Measurements from ENCODE around the gene STPG2.

The STPG2 gene

GRCh38 chr4:98092833-98093439, 50.3 kb downstream of the STPG2 start:
- no peak for DNase-seq

GRCh38 chr4:98081936-98082335, 61.3 kb downstream of the STPG2 start:
- DNase-seq, result no peak

- no peak for DNase-seq
These were observed 74.8 kb downstream of the STPG2 start for GRCh38 chr4:98068495-98068894.

GRCh38 chr4:98055800-98056501, 87.3 kb downstream of the STPG2 start:
- DNase-seq, result no peak

GRCh38 chr4:98046665-98047064, 96.6 kb downstream of the STPG2 start:
- DNase-seq, result no peak

- DNase-seq, result no peak
These were observed 113.2 kb downstream of the STPG2 start for GRCh38 chr4:98030059-98030458.

GRCh38 chr4:98027827-98028226, 115.4 kb downstream of the STPG2 start:
- DNase-seq, result no peak

- DNase-seq, result no peak
These were observed 116.9 kb downstream of the STPG2 start for GRCh38 chr4:98026362-98026761.

- no peak for DNase-seq
These were observed 136.4 kb downstream of the STPG2 start for GRCh38 chr4:98006814-98007412.

GRCh38 chr4:98006060-98006459, 137.2 kb downstream of the STPG2 start:
- DNase-seq, result no peak

- DNase-seq, result no peak
These were observed 142.3 kb downstream of the STPG2 start for GRCh38 chr4:98000940-98001339.

GRCh38 chr4:97998203-97998602, 145.1 kb downstream of the STPG2 start:
- DNase-seq, result no peak

GRCh38 chr4:97994765-97995465, 148.4 kb downstream of the STPG2 start:
- DNase-seq, result no peak

- no peak for DNase-seq
These were observed 152.9 kb downstream of the STPG2 start for GRCh38 chr4:97990409-97990808.

- no peak for DNase-seq
These were observed 156.1 kb downstream of the STPG2 start for GRCh38 chr4:97987019-97987648.

GRCh38 chr4:97984545-97985131, 158.6 kb downstream of the STPG2 start:
- no peak for DNase-seq

GRCh38 chr4:97978791-97979488, 164.3 kb downstream of the STPG2 start:
- no peak for DNase-seq

GRCh38 chr4:97953171-97953941, 189.9 kb downstream of the STPG2 start:
- no peak for DNase-seq

- no peak for DNase-seq
These were observed 190.5 kb downstream of the STPG2 start for GRCh38 chr4:97952763-97953162.

- no peak for DNase-seq
These were observed 192.4 kb downstream of the STPG2 start for GRCh38 chr4:97950836-97951235.

GRCh38 chr4:97942951-97943350, 200.3 kb downstream of the STPG2 start:
- no peak for DNase-seq
